B cell (primary cell): Measurements from ENCODE around the gene RAB6A. TPM values are rescaled to one million over a fixed set of nuclear protein-coding genes. Genes with fewer than 3 reads are reported as not detected.

Source experiments
- ATAC-seq: fragments of 200-7000 bp; cut with Tn5 transposase; one replicate; pipeline ENCODE4 v1.10.0; 2021; ENCODE audit warnings: low read depth, mild to moderate bottlenecking, moderate number of reproducible peaks, moderate library complexity
- CTCF ChIA-PET: fragments of 350-600 bp; sonication (Branson Sonifier 250); formaldehyde crosslinking; loops from one replicate; lab custom pipeline; 2021; ENCODE audit warnings: antibody characterized with exemption, inconsistent platforms; lab: Charles Lee
- POLR2A ChIA-PET: fragments of 350-600 bp; sonication (Branson Sonifier 250); formaldehyde crosslinking; loops from one replicate; lab custom pipeline; 2021; ENCODE audit warnings: antibody characterized with exemption; lab: Charles Lee
- DNase-seq: peaks from one replicate; pipeline ENCODE4 v3.0.0; 2013
- H2AFZ ChIP-seq: 2 replicates; pipeline ENCODE4 v1.6.1; 2012; ENCODE audit warnings: mild to moderate bottlenecking, low read depth, low read length; ENCODE audit not compliant: insufficient read depth, poor library complexity, severe bottlenecking
- H3K27ac ChIP-seq, 2 donors: 1 replicate in 1 of 2; 2 replicates in 1 of 2; pipeline ENCODE4 v1.5.1; 2012 to 2013; ENCODE audit warnings: low read length in 2 of 2, mild to moderate bottlenecking in 2 of 2, moderate library complexity in 1 of 2
- H3K27me3 ChIP-seq, 4 experiments: fragments of 200-600 bp in 1 of 4; sonication (generic) in 1 of 4; replicated peaks in 1 of 4; 1 replicate in 2 of 4; 2 replicates in 2 of 4; pipeline versions ENCODE4 v1.6.1 to v1.7.0; 2013 to 2016; ENCODE audit warnings: low read length in 3 of 4, mild to moderate bottlenecking in 2 of 4, mixed read lengths in 1 of 4, moderate library complexity in 1 of 4; ENCODE audit not compliant: insufficient read depth in 4 of 4, control insufficient read depth in 3 of 4; ENCODE audit errors: control extremely low read depth in 1 of 4
- H3K36me3 ChIP-seq, 2 experiments: replicated peaks in 1 of 2; 1 replicate in 1 of 2; 2 replicates in 1 of 2; pipeline versions ENCODE4 v1.6.1 to v1.7.1; 2013; ENCODE audit warnings: low read length in 1 of 2; ENCODE audit not compliant: insufficient read depth in 2 of 2, control insufficient read depth in 1 of 2; ENCODE audit errors: control extremely low read depth in 1 of 2, extremely low read depth in 1 of 2
- H3K4me1 ChIP-seq, 2 donors: fragments of 200-600 bp in 1 of 2; sonication (generic) in 1 of 2; 1 replicate in 1 of 2; 2 replicates in 1 of 2; pipeline versions ENCODE4 v1.5.1 to v1.6.1; 2013 to 2017; ENCODE audit warnings: low read length in 2 of 2; ENCODE audit not compliant: control insufficient read depth in 2 of 2, insufficient read depth in 2 of 2
- H3K4me2 ChIP-seq: replicated peaks from 2 replicates; pipeline ENCODE3; 2012; ENCODE audit warnings: mild to moderate bottlenecking, low read depth, low read length; ENCODE audit not compliant: poor library complexity, severe bottlenecking
- H3K4me3 ChIP-seq, 5 experiments: fragments of 200-600 bp in 1 of 5; sonication (generic) in 1 of 5; 1 replicate in 3 of 5; 2 replicates in 2 of 5; pipeline versions ENCODE4 v1.5.1 to v1.7.0; 2011 to 2016; ENCODE audit warnings: low read length in 4 of 5, mild to moderate bottlenecking in 4 of 5, low read depth in 2 of 5, control low read depth in 1 of 5, moderate library complexity in 1 of 5; ENCODE audit not compliant: insufficient read depth in 1 of 5; ENCODE audit errors: control extremely low read depth in 1 of 5, extremely low read depth in 1 of 5
- H3K79me2 ChIP-seq: fragments of 200-600 bp; sonication (generic); one replicate; pipeline ENCODE4 v1.6.0; 2016; ENCODE audit warnings: low read length; ENCODE audit not compliant: control insufficient read depth, insufficient read depth
- H3K9ac ChIP-seq: fragments of 200-600 bp; sonication (generic); 2 replicates; pipeline ENCODE4 v1.6.1; 2017; ENCODE audit warnings: mild to moderate bottlenecking, low read length, moderate library complexity
- H3K9me3 ChIP-seq, 3 donors: one replicate each; pipeline versions ENCODE4 v1.6.1 to v1.7.1; 2013; ENCODE audit warnings: low read length in 2 of 3; ENCODE audit not compliant: control insufficient read depth in 2 of 3, insufficient read depth in 1 of 3; ENCODE audit errors: control extremely low read depth in 1 of 3
- H4K20me1 ChIP-seq: 2 replicates; pipeline ENCODE4 v1.6.0; 2012; ENCODE audit warnings: mild to moderate bottlenecking, low read length; ENCODE audit not compliant: insufficient read depth, control insufficient read depth, poor library complexity, severe bottlenecking
- H3K27ac Mint-ChIP-seq: one replicate; pipeline ENCODE4 v1.8.0; 2021; ENCODE audit warnings: mixed read lengths
- H3K27me3 Mint-ChIP-seq: one replicate; pipeline ENCODE4 v1.8.0; 2021; ENCODE audit warnings: mixed read lengths
- H3K4me1 Mint-ChIP-seq: one replicate; pipeline ENCODE4 v1.8.0; 2021; ENCODE audit warnings: mixed read lengths
- H3K4me3 Mint-ChIP-seq: one replicate; pipeline ENCODE4 v1.8.0; 2021; ENCODE audit warnings: mixed read lengths
- H3K9me3 Mint-ChIP-seq: one replicate; pipeline ENCODE4 v1.8.0; 2022; ENCODE audit warnings: mixed read lengths; ENCODE audit not compliant: insufficient read depth
- EZH2 ChIP-seq: IDR thresholded peaks from 2 replicates; pipeline ENCODE4 v1.6.1; 2012; ENCODE audit warnings: borderline replicate concordance, low read depth, mild to moderate bottlenecking, moderate library complexity, low read length; ENCODE audit not compliant: insufficient read depth, poor library complexity, severe bottlenecking
- WGBS: methylation state at CpG from one replicate; pipeline ENCODE4 v1.1.5; 2013; ENCODE audit warnings: missing lambda C conversion rate; ENCODE audit not compliant: insufficient coverage; 5-methylcytosine and 5-hydroxymethylcytosine counted together
- intact Hi-C: fragments of 100-400 bp; cut with micrococcal nuclease; formaldehyde crosslinking; loops from one replicate; pipeline ENCODE4 v1.10.0; 2022
- polyA plus RNA-seq: library from polyadenylated mRNA; depleted of rRNA; stranded (reverse); fragments of >200 nt; gene quantifications from 2 replicates; pipeline ENCODE4 v1.2.3, GENCODE V29; 2012
- total RNA-seq, 2 donors: library from RNA; stranded (reverse); fragments of 120-200 nt in 1 of 2; gene quantifications; 1 replicate in 1 of 2; 2 replicates in 1 of 2; pipeline versions ENCODE4 v1.2.3 to v1.2.4, GENCODE V29; 2013 to 2022
- TF ChIP-seq, protein P1 (sequence below): fragments of 200-600 bp; IDR thresholded peaks from one replicate; pipeline ENCODE4 v1.8.0; 2022; ENCODE audit warnings: antibody characterized with exemption, mild to moderate bottlenecking

Gene RAB6A
- total and polyA plus RNA-seq, 2 donors (not counting 1 experiment from before 2014, with no cell fraction given): 17.2 to 70.5 TPM

DNA sequence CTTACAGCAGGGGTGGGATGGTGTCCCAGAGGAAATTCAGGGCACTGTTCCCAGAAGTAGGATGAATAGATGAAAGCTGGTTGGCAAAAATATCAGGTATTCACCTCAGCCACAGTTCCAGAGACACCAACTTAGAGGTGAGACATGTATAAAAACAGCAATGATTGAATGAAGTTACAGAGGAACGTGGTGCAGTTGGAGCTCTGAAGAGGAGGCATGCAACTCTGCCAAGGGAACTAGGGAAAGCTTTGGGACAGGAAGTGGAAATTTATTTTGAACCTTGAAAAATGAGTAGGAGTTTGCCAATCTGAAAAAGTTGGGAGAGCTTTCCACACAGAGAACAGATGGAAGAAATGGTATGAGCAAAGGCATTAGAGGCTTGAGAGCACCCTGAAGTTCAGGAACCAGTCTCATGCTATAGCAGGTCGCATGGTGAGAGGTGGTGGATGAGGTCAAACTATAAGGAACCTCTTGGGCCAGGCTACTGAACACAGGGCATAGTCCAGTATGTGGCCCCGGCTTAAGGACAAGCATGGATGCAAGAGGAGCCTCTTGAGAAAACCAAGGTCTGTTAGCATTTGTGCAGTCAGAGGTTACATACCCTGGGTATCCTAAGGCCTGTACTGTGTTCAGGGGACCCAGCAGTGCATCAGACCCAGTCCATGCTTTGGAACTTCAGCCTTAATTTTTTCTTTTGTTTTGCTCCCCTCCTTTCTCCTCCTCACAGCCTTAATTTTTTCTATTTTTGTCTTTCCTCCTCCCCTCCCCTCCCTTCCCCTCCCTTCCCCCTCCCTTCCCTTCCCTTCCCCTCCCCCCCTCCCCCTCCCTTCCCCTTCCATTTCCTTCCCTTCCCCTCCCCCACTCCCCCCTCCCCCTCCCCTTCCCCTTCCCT is 97.0 kb downstream of the RAB6A start:
- intact Hi-C loops: no loop called here

More for the DNA sequence above, 97.0 kb downstream of the RAB6A start:
- no peaks in the 10 kb centered on the region for H3K9me3 Mint-ChIP-seq
- no peak for ATAC-seq
- Histone ChIP-seq H3K79me2 (no peaks in the 10 kb centered on the region), H3K27me3 (peaks cover 0 to 13% (median 4%) of the 10 kb centered on the region in 4 experiments), H3K27ac (no peak overlapping the region), H3K4me2 (no peak overlapping the region), H3K36me3 (no peaks in the 10 kb centered on the region), H3K4me1 (peaks cover 9 to 10% of the 10 kb centered on the region in 2 donors), H3K4me3 (no peak overlapping the region), H3K9ac (no peak overlapping the region), H4K20me1 (no peaks in the 10 kb centered on the region), H3K9me3 (no peaks in the 10 kb centered on the region), H2AFZ (no peak overlapping the region)
- peaks cover 7% of the 10 kb centered on the region for H3K27me3 Mint-ChIP-seq
- no peak overlapping the region for H3K27ac Mint-ChIP-seq
- CTCF ChIA-PET: interaction anchor here (0.7 to 13.3 kb wide), 7 partner anchors 40 to 439 kb away, joined by 3 to 252 read pairs (median 13); no protein-coding TSS in a partner anchor
- TF ChIP-seq EZH2: no peak
- TF ChIP-seq, protein P1, sequence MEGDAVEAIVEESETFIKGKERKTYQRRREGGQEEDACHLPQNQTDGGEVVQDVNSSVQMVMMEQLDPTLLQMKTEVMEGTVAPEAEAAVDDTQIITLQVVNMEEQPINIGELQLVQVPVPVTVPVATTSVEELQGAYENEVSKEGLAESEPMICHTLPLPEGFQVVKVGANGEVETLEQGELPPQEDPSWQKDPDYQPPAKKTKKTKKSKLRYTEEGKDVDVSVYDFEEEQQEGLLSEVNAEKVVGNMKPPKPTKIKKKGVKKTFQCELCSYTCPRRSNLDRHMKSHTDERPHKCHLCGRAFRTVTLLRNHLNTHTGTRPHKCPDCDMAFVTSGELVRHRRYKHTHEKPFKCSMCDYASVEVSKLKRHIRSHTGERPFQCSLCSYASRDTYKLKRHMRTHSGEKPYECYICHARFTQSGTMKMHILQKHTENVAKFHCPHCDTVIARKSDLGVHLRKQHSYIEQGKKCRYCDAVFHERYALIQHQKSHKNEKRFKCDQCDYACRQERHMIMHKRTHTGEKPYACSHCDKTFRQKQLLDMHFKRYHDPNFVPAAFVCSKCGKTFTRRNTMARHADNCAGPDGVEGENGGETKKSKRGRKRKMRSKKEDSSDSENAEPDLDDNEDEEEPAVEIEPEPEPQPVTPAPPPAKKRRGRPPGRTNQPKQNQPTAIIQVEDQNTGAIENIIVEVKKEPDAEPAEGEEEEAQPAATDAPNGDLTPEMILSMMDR: no peak
- no peak overlapping the region for H3K4me3 Mint-ChIP-seq
- 94% methylated on average over 3 of the region's 3 CpGs for WGBS
- POLR2A ChIA-PET: no interaction called here
- DNase-seq: no peak
- H3K4me1 Mint-ChIP-seq: peaks cover 14% of the 10 kb centered on the region
